Ovary (tissue), 3 donors: ENCODE data around the gene ISLR2.

Experiments used
- CTCF ChIP-seq, 3 donors: fragments of 450-650 bp in 2 of 3; fragments of 200-600 bp in 1 of 3; IDR thresholded peaks; one replicate each; pipeline versions ENCODE4 v1.5.1 to v1.8.0; 2016 to 2022; ENCODE audit warnings: antibody characterized with exemption in 3 of 3, mild to moderate bottlenecking in 1 of 3
- EP300 ChIP-seq: sonication (generic); formaldehyde crosslinking; IDR thresholded peaks from one replicate; pipeline ENCODE4 v1.6.1; 2017; ENCODE audit warnings: antibody characterized with exemption
- POLR2A ChIP-seq: fragments of 450-650 bp; IDR thresholded peaks from one replicate; pipeline ENCODE4 v1.6.1; 2017; ENCODE audit warnings: antibody characterized with exemption, mild to moderate bottlenecking, moderate library complexity
- donor health status: DM: no; HTN: no; CAD: no.

- TF ChIP-seq CTCF (IDR thresholded peaks at IDR 0.05) (no peak), POLR2A (no peak), EP300 (no peak)
These were observed 2.2 kb upstream of the ISLR2 start for GRCh38 chr15:74127954-74128784.
